CD4-positive, alpha-beta T cell treated with Interleukin-6 for 4 hours (primary cell): ENCODE measurements around the gene FCSK.
A peak's percentile ranks its signal among the peaks of the same experiment; 100 is the strongest.
"Not testable (repeated sequence)": the region's sequence is repeated elsewhere in the genome, so short reads cannot be mapped to it uniquely, and the experiment has no call there.

Experiments
- DNase-seq: peaks from one replicate; pipeline ENCODE4 v3.0.0-alpha.2; 2020; ENCODE audit warnings: mixed read lengths

Gene FCSK

GRCh38 chr16:70432356-70432722 lies 22.1 kb upstream of the FCSK start:
- DNase-seq = no peak

GRCh38 chr16:70432723-70433457 lies 21.5 kb upstream of the FCSK start:
- no peak for DNase-seq

- DNase-seq = no peak
These were observed 20.8 kb upstream of the FCSK start for GRCh38 chr16:70433458-70434103.

GRCh38 chr16:70434484-70435260 lies 19.7 kb upstream of the FCSK start:
- no peak for DNase-seq

GRCh38 chr16:70437017-70437581 lies 17.3 kb upstream of the FCSK start:
- DNase-seq = no peak

- DNase-seq = peak; percentile 38
These were observed 16.5 kb upstream of the FCSK start for GRCh38 chr16:70437582-70438557.

- DNase-seq = peak; percentile 31
These were observed 15.8 kb upstream of the FCSK start for GRCh38 chr16:70438585-70438968.

- DNase-seq = peak; percentile 97
These were observed 15.2 kb upstream of the FCSK start, which contains the start of gene ST3GAL2 for GRCh38 chr16:70438969-70439862. Gene ST3GAL2, minus strand, starts transcription at chr16:70439100. Its CDS starts 40,570 bp downstream, at chr16:70398530.

- no peak for DNase-seq
These were observed 14.2 kb upstream of the FCSK start for GRCh38 chr16:70440009-70440692.

GRCh38 chr16:70441406-70441990 lies 12.9 kb upstream of the FCSK start:
- no peak for DNase-seq

- DNase-seq = no peak
These were observed 12.1 kb upstream of the FCSK start for GRCh38 chr16:70442344-70442743.

- no peak for DNase-seq
These were observed 9.9 kb upstream of the FCSK start for GRCh38 chr16:70444249-70445063.

GRCh38 chr16:70448075-70448474 lies 6.3 kb upstream of the FCSK start:
- DNase-seq = no peak

- not testable (repeated sequence) for DNase-seq
These were observed 4.0 kb upstream of the FCSK start for GRCh38 chr16:70450142-70451003.

- not testable (repeated sequence) for DNase-seq
These were observed 3.4 kb upstream of the FCSK start for GRCh38 chr16:70451004-70451340.

- DNase-seq = no peak
These were observed 1.1 kb upstream of the FCSK start for GRCh38 chr16:70453117-70453891.

GRCh38 chr16:70453892-70454221 lies 538 bp upstream of the FCSK start:
- no peak for DNase-seq

GRCh38 chr16:70455910-70456309 lies 1.5 kb downstream of the FCSK start:
- DNase-seq = no peak
